ENCODE measurements around the gene SLC22A8.

SLC22A8 gene

DNA sequence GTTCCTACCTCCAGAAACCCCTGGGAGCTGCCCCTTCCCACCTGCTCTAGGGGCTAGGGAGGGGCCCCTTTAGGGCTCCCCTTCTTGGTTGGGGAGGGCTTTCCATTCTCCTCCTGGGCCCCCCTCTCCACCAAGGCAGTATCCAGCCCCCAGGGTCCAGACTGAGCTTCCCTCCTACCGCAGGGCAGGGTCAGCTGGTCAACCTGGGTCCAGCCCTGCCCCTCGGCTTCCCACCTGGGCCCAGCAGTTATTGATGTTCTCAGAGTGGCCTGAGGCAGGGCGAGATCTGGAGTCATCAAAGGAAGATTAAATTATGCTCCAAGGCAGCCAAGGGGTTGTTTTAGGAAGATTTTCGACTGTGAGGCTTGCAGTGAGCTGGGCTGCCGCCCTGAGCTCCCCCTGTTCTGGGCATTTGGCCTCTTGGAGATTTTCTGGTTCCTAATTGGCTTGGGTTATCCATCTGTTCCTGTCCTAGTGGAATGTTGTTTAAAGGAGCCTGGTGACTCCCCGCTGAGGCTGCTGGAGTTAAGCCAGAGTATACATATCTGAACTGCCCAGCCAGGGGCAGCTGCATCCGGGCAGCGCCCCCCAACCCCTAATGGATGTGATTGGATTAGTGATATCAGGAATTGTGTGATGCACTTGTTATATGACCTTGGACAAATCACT lies 1.8 kb upstream of the SLC22A8 start:
- Histone ChIP-seq H3K27ac (ENCODE audit: insufficient read depth, low read length, poor library complexity, severe bottlenecking) (no peak overlapping the region), H3K9me3 (ENCODE audit: control insufficient read depth, low read length) (no peaks in the 10 kb centered on the region), H3K36me3 (ENCODE audit: control insufficient read depth, insufficient read depth, low read length) (no peaks in the 10 kb centered on the region), H3K27me3 (replicated peaks; ENCODE audit: control insufficient read depth, insufficient read depth, low read length, poor library complexity, severe bottlenecking) (no peaks in the 10 kb centered on the region), H3K4me1 (ENCODE audit: control insufficient read depth, insufficient read depth, low read length, poor library complexity, severe bottlenecking) (no peaks in the 10 kb centered on the region), H3K4me3 (ENCODE audit: insufficient read depth, low read depth, low read length, poor library complexity, severe bottlenecking) (no peak overlapping the region)
- DNase-seq, result no peak

- no peaks in the 10 kb centered on the region for H3K36me3 ChIP-seq (ENCODE audit: control insufficient read depth, insufficient read depth, low read length)
- no peaks in the 10 kb centered on the region for H3K4me1 ChIP-seq (ENCODE audit: control insufficient read depth, insufficient read depth, low read length, poor library complexity, severe bottlenecking)
- no peak for DNase-seq
- H3K27ac ChIP-seq (ENCODE audit: insufficient read depth, low read length, poor library complexity, severe bottlenecking), result no peak overlapping the region
- no peak overlapping the region for H3K4me3 ChIP-seq (ENCODE audit: insufficient read depth, low read depth, low read length, poor library complexity, severe bottlenecking)
- H3K9me3 ChIP-seq (ENCODE audit: control insufficient read depth, low read length), result no peaks in the 10 kb centered on the region
- H3K27me3 ChIP-seq (replicated peaks; ENCODE audit: control insufficient read depth, insufficient read depth, low read length, poor library complexity, severe bottlenecking), result no peaks in the 10 kb centered on the region
These were observed 1.1 kb downstream of the SLC22A8 start for GRCh38 chr11:63014408-63015055.

GRCh38 chr11:63012839-63013238 lies 2.8 kb downstream of the SLC22A8 start:
- Histone ChIP-seq H3K27me3 (replicated peaks; ENCODE audit: control insufficient read depth, insufficient read depth, low read length, poor library complexity, severe bottlenecking) (no peaks in the 10 kb centered on the region), H3K4me1 (ENCODE audit: control insufficient read depth, insufficient read depth, low read length, poor library complexity, severe bottlenecking) (no peaks in the 10 kb centered on the region), H3K36me3 (ENCODE audit: control insufficient read depth, insufficient read depth, low read length) (no peaks in the 10 kb centered on the region), H3K9me3 (ENCODE audit: control insufficient read depth, low read length) (no peaks in the 10 kb centered on the region), H3K27ac (ENCODE audit: insufficient read depth, low read length, poor library complexity, severe bottlenecking) (no peak overlapping the region), H3K4me3 (ENCODE audit: insufficient read depth, low read depth, low read length, poor library complexity, severe bottlenecking) (no peak overlapping the region)
- no peak for DNase-seq

DNA sequence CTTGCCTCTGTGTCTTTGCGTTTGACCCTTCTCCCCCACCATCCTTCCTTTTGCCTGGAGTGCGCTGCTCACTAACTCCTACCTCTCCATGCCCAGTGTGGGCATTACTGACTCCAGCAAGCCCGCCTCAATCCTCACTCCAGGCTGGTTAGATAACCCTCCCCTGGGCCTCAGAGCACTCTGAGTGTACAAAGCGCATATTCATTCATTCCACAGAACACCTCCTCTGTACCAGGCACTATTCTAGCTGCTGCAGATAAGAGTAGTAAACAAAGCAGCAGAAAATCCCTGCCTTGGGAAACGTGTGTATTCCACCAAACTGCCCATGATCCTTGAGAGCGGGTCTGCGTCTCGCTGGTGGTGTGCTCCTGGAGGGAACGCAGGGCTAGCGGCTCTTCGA lies 3.2 kb downstream of the SLC22A8 start:
- H3K4me3 ChIP-seq (ENCODE audit: insufficient read depth, low read depth, low read length, poor library complexity, severe bottlenecking), result no peak overlapping the region
- no peak overlapping the region for H3K27ac ChIP-seq (ENCODE audit: insufficient read depth, low read length, poor library complexity, severe bottlenecking)
- no peaks in the 10 kb centered on the region for H3K4me1 ChIP-seq (ENCODE audit: control insufficient read depth, insufficient read depth, low read length, poor library complexity, severe bottlenecking)
- H3K36me3 ChIP-seq (ENCODE audit: control insufficient read depth, insufficient read depth, low read length), result no peaks in the 10 kb centered on the region
- DNase-seq, result no peak
- no peaks in the 10 kb centered on the region for H3K27me3 ChIP-seq (replicated peaks; ENCODE audit: control insufficient read depth, insufficient read depth, low read length, poor library complexity, severe bottlenecking)
- no peaks in the 10 kb centered on the region for H3K9me3 ChIP-seq (ENCODE audit: control insufficient read depth, low read length)

DNA sequence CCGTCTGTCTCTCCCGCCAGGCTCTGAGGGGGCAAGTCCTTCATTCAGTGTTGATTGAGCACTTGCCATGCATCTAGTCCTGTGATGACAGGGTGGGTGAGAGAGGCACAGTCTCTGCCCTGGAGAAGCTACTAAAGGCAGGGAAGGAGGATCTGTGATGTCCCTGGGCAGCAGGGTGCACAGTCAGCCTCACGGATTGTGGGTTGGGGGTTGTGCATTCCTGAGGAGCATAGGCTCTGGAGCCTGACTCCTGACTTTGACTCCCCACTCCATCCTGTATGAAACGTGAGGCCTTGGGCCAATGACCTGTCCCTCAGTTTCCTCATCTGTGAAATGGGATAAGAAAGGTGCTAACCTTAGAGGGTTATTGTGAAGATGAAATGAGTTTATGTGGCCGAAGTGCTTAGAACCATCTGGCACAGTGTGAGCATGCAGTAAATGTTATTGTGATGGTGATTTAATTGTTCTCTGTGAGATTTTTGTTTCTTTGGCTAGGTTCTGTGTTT lies 4.7 kb downstream of the SLC22A8 start:
- Histone ChIP-seq H3K4me3 (ENCODE audit: insufficient read depth, low read depth, low read length, poor library complexity, severe bottlenecking) (no peak overlapping the region), H3K36me3 (ENCODE audit: control insufficient read depth, insufficient read depth, low read length) (no peaks in the 10 kb centered on the region), H3K27me3 (replicated peaks; ENCODE audit: control insufficient read depth, insufficient read depth, low read length, poor library complexity, severe bottlenecking) (no peaks in the 10 kb centered on the region), H3K27ac (ENCODE audit: insufficient read depth, low read length, poor library complexity, severe bottlenecking) (no peak overlapping the region), H3K9me3 (ENCODE audit: control insufficient read depth, low read length) (no peaks in the 10 kb centered on the region), H3K4me1 (ENCODE audit: control insufficient read depth, insufficient read depth, low read length, poor library complexity, severe bottlenecking) (no peaks in the 10 kb centered on the region)
- DNase-seq, result no peak

- H3K4me1 ChIP-seq (ENCODE audit: control insufficient read depth, insufficient read depth, low read length, poor library complexity, severe bottlenecking), result no peaks in the 10 kb centered on the region
- no peak for DNase-seq
These were observed 7.7 kb downstream of the SLC22A8 start for GRCh38 chr11:63007920-63008319.

GRCh38 chr11:63001456-63001855 lies 14.2 kb downstream of the SLC22A8 start:
- peaks cover 3% of the 10 kb centered on the region for H3K27me3 ChIP-seq (replicated peaks; ENCODE audit: control insufficient read depth, insufficient read depth, low read length, poor library complexity, severe bottlenecking)
- DNase-seq, result no peak

More at GRCh38 chr11:63007920-63008319, 7.7 kb downstream of the SLC22A8 start:
- Histone ChIP-seq H3K27me3 (replicated peaks; ENCODE audit: control insufficient read depth, insufficient read depth, low read length, poor library complexity, severe bottlenecking) (no peaks in the 10 kb centered on the region), H3K9me3 (ENCODE audit: control insufficient read depth, low read length) (no peaks in the 10 kb centered on the region), H3K4me3 (ENCODE audit: insufficient read depth, low read depth, low read length, poor library complexity, severe bottlenecking) (no peak overlapping the region), H3K27ac (ENCODE audit: insufficient read depth, low read length, poor library complexity, severe bottlenecking) (no peak overlapping the region), H3K36me3 (ENCODE audit: control insufficient read depth, insufficient read depth, low read length) (no peaks in the 10 kb centered on the region)

GRCh38 chr11:62999649-63000048 lies 16.0 kb downstream of the SLC22A8 start:
- H3K27ac ChIP-seq (ENCODE audit: insufficient read depth, low read length, poor library complexity, severe bottlenecking), result no peak overlapping the region
- no peak for DNase-seq
- no peaks in the 10 kb centered on the region for H3K9me3 ChIP-seq (ENCODE audit: control insufficient read depth, low read length)
- no peaks in the 10 kb centered on the region for H3K36me3 ChIP-seq (ENCODE audit: control insufficient read depth, insufficient read depth, low read length)
- H3K4me3 ChIP-seq (ENCODE audit: insufficient read depth, low read depth, low read length, poor library complexity, severe bottlenecking), result no peak overlapping the region
- H3K4me1 ChIP-seq (ENCODE audit: control insufficient read depth, insufficient read depth, low read length, poor library complexity, severe bottlenecking), result no peaks in the 10 kb centered on the region
- H3K27me3 ChIP-seq (replicated peaks; ENCODE audit: control insufficient read depth, insufficient read depth, low read length, poor library complexity, severe bottlenecking), result peaks cover 3% of the 10 kb centered on the region

More at GRCh38 chr11:63001456-63001855, 14.2 kb downstream of the SLC22A8 start:
- H3K4me1 ChIP-seq (ENCODE audit: control insufficient read depth, insufficient read depth, low read length, poor library complexity, severe bottlenecking), result no peaks in the 10 kb centered on the region
- H3K4me3 ChIP-seq (ENCODE audit: insufficient read depth, low read depth, low read length, poor library complexity, severe bottlenecking), result no peak overlapping the region
- H3K36me3 ChIP-seq (ENCODE audit: control insufficient read depth, insufficient read depth, low read length), result no peaks in the 10 kb centered on the region
- H3K9me3 ChIP-seq (ENCODE audit: control insufficient read depth, low read length), result no peaks in the 10 kb centered on the region
- no peak overlapping the region for H3K27ac ChIP-seq (ENCODE audit: insufficient read depth, low read length, poor library complexity, severe bottlenecking)

DNA sequence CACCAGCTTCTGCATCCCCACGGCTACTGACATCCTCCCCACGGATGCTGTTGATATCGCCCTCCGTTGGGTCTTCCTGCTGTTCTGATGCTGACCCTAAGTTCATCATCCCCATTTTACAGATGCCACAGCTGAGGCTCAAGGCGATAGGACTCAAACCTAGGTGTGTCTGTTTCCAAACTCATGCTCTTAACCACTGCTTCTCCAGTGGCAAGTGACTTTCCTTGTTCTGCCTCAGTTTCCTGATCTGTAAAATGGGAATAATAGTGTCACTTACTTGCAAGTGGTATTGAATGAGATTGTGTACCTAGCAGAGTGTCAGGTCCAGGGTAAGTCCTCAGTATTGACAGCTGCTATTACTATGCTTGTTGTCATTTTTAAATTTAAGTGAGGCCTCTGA lies 16.5 kb downstream of the SLC22A8 start:
- DNase-seq, result no peak
- H3K4me1 ChIP-seq (ENCODE audit: control insufficient read depth, insufficient read depth, low read length, poor library complexity, severe bottlenecking), result no peaks in the 10 kb centered on the region
- peaks cover 3% of the 10 kb centered on the region for H3K27me3 ChIP-seq (replicated peaks; ENCODE audit: control insufficient read depth, insufficient read depth, low read length, poor library complexity, severe bottlenecking)
- no peaks in the 10 kb centered on the region for H3K9me3 ChIP-seq (ENCODE audit: control insufficient read depth, low read length)
- H3K27ac ChIP-seq (ENCODE audit: insufficient read depth, low read length, poor library complexity, severe bottlenecking), result no peak overlapping the region
- H3K36me3 ChIP-seq (ENCODE audit: control insufficient read depth, insufficient read depth, low read length), result no peaks in the 10 kb centered on the region
- H3K4me3 ChIP-seq (ENCODE audit: insufficient read depth, low read depth, low read length, poor library complexity, severe bottlenecking), result no peak overlapping the region

- no peaks in the 10 kb centered on the region for H3K9me3 ChIP-seq (ENCODE audit: control insufficient read depth, low read length)
- H3K4me3 ChIP-seq (ENCODE audit: insufficient read depth, low read depth, low read length, poor library complexity, severe bottlenecking), result no peak overlapping the region
- no peak overlapping the region for H3K27ac ChIP-seq (ENCODE audit: insufficient read depth, low read length, poor library complexity, severe bottlenecking)
- peaks cover 3% of the 10 kb centered on the region for H3K27me3 ChIP-seq (replicated peaks; ENCODE audit: control insufficient read depth, insufficient read depth, low read length, poor library complexity, severe bottlenecking)
- no peaks in the 10 kb centered on the region for H3K4me1 ChIP-seq (ENCODE audit: control insufficient read depth, insufficient read depth, low read length, poor library complexity, severe bottlenecking)
- no peak for DNase-seq
- H3K36me3 ChIP-seq (ENCODE audit: control insufficient read depth, insufficient read depth, low read length), result no peaks in the 10 kb centered on the region
These were observed 19.4 kb downstream of the SLC22A8 start for GRCh38 chr11:62996271-62996670.

All from effector memory CD4-positive, alpha-beta T cell (primary cell).